ENCODE data around the gene SALL1.

SALL1 gene

DNA sequence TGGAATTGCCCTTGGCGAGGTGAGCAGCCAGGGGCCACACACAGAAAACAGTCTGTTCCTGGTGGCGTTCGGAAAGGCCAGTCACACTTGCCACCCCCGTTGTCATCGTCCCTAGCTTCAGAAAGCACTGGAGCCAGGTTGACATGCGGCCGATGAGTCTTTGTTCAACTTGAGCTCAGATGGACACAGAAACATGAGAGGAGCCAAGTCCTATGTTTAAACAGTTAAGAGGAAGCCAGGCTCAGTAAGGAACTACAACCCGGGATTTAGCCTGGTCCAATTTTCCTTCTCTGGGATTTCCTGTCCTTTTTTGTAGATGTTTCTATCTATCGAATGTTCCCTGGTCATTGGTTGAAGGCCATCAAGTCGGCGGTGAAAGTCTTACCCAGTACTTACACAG, 19.5 kb downstream of the SALL1 start:
- no peak overlapping the region for H3K9ac ChIP-seq (ENCODE audit: low read length)
- H3K9me3 ChIP-seq (replicated peaks; ENCODE audit: insufficient read depth, low read length), result no peaks in the 10 kb centered on the region
- H3K4me2 ChIP-seq (ENCODE audit: low read depth, low read length), result no peak overlapping the region
- H2AFZ ChIP-seq (ENCODE audit: low read length), result no peak overlapping the region
- no peak overlapping the region for H3K27ac ChIP-seq (ENCODE audit: low read length)
- no peaks in the 10 kb centered on the region for H3K79me2 ChIP-seq (ENCODE audit: low read length)
- H3F3A ChIP-seq (ENCODE audit: insufficient read depth, low read length), result no peaks in the 10 kb centered on the region
- H4K20me1 ChIP-seq (ENCODE audit: insufficient read depth, low read length), result no peaks in the 10 kb centered on the region
- no peak overlapping the region for H3K4me3 ChIP-seq (ENCODE audit: low read length)
- H3K4me1 ChIP-seq (ENCODE audit: low read length), result no peaks in the 10 kb centered on the region
- no peak for TF ChIP-seq EZH2 (optimal IDR thresholded peaks at IDR 0.05; ENCODE audit: low read depth, low read length)
- no peak for TF ChIP-seq EZH2phosphoT487 (IDR thresholded peaks at IDR 0.05; ENCODE audit: low read length)
- TF ChIP-seq CTCF (IDR thresholded peaks at IDR 0.05; ENCODE audit: low read length), result no peak
- no peak for DNase-seq
- H3K9me2 ChIP-seq (replicated peaks; ENCODE audit: insufficient read depth, low read length), result no peaks in the 10 kb centered on the region
- no peaks in the 10 kb centered on the region for H3K27me3 ChIP-seq (replicated peaks; ENCODE audit: insufficient read depth, low read length)
- no peaks in the 10 kb centered on the region for H3K36me3 ChIP-seq (replicated peaks; ENCODE audit: insufficient read depth, low read length)

- Histone ChIP-seq H3K9me3 (replicated peaks; ENCODE audit: insufficient read depth, low read length) (no peaks in the 10 kb centered on the region), H3K27me3 (replicated peaks; ENCODE audit: insufficient read depth, low read length) (no peaks in the 10 kb centered on the region), H2AFZ (ENCODE audit: low read length) (no peak overlapping the region), H3K9ac (ENCODE audit: low read length) (no peak overlapping the region), H3F3A (ENCODE audit: insufficient read depth, low read length) (no peaks in the 10 kb centered on the region), H3K4me1 (ENCODE audit: low read length) (no peaks in the 10 kb centered on the region), H3K79me2 (ENCODE audit: low read length) (no peaks in the 10 kb centered on the region), H3K27ac (ENCODE audit: low read length) (no peak overlapping the region), H3K9me2 (replicated peaks; ENCODE audit: insufficient read depth, low read length) (no peaks in the 10 kb centered on the region), H4K20me1 (ENCODE audit: insufficient read depth, low read length) (no peaks in the 10 kb centered on the region), H3K36me3 (replicated peaks; ENCODE audit: insufficient read depth, low read length) (no peaks in the 10 kb centered on the region), H3K4me2 (ENCODE audit: low read depth, low read length) (no peak overlapping the region), H3K4me3 (ENCODE audit: low read length) (no peak overlapping the region)
- DNase-seq, result no peak
- no peak for TF ChIP-seq EZH2 (optimal IDR thresholded peaks at IDR 0.05; ENCODE audit: low read depth, low read length)
- TF ChIP-seq EZH2phosphoT487 (IDR thresholded peaks at IDR 0.05; ENCODE audit: low read length), result no peak
- no peak for TF ChIP-seq CTCF (IDR thresholded peaks at IDR 0.05; ENCODE audit: low read length)
Measured at GRCh38 chr16:51129105-51129504, 22.0 kb downstream of the SALL1 start.

DNA sequence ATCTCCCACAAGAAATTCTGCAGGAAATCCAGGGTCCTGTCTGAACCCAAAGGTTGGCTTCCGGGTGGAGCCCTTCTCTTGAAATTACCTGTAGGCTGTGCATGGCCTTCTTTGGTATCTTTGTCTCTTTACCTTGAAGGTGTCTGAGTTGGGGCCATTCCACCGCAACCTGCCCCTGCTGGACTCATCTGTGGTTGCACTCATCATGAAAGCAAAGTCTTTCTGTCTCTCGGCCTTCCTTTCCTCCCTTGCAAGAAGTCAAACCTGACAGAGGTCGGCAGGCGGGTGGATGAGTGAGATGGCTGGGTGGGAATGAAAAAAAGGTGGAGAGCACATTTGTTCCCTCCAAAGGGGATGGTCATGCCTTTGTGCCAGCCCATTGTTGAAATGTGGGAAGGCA, 25.1 kb downstream of the SALL1 start:
- no peak for DNase-seq
- Histone ChIP-seq H3K4me2 (ENCODE audit: low read depth, low read length) (no peak overlapping the region), H3K9ac (ENCODE audit: low read length) (no peak overlapping the region), H3F3A (ENCODE audit: insufficient read depth, low read length) (no peaks in the 10 kb centered on the region), H3K4me3 (ENCODE audit: low read length) (no peak overlapping the region), H3K36me3 (replicated peaks; ENCODE audit: insufficient read depth, low read length) (no peaks in the 10 kb centered on the region), H3K9me3 (replicated peaks; ENCODE audit: insufficient read depth, low read length) (no peaks in the 10 kb centered on the region), H3K27me3 (replicated peaks; ENCODE audit: insufficient read depth, low read length) (no peaks in the 10 kb centered on the region), H4K20me1 (ENCODE audit: insufficient read depth, low read length) (no peaks in the 10 kb centered on the region), H3K27ac (ENCODE audit: low read length) (no peak overlapping the region), H2AFZ (ENCODE audit: low read length) (no peak overlapping the region), H3K79me2 (ENCODE audit: low read length) (no peaks in the 10 kb centered on the region), H3K4me1 (ENCODE audit: low read length) (no peaks in the 10 kb centered on the region), H3K9me2 (replicated peaks; ENCODE audit: insufficient read depth, low read length) (no peaks in the 10 kb centered on the region)
- TF ChIP-seq CTCF (IDR thresholded peaks at IDR 0.05; ENCODE audit: low read length) (no peak), EZH2 (optimal IDR thresholded peaks at IDR 0.05; ENCODE audit: low read depth, low read length) (no peak), EZH2phosphoT487 (IDR thresholded peaks at IDR 0.05; ENCODE audit: low read length) (no peak)

Data from MM.1S (cell line).